Measurements from ENCODE around the gene MED26. TPM values are rescaled to one million over a fixed set of nuclear protein-coding genes. Genes with fewer than 3 reads are reported as not detected.

The MED26 gene
- total RNA-seq, 1 donor from 2014 or later = 3.9 TPM

- intact Hi-C loops (cut with DNase I) = no loop called here
- no peak for ATAC-seq (ENCODE audit: poor library complexity)
- DNase-seq = no peak
Measured at GRCh38 chr19:16585094-16585801, 42.8 kb downstream of the MED26 start.

- DNase-seq (peak; percentile 89), ATAC-seq (ENCODE audit: poor library complexity) (peak; percentile 74)
- intact Hi-C loops (cut with DNase I) = no loop called here
Measured at GRCh38 chr19:16584248-16585093, 43.5 kb downstream of the MED26 start.

- DNase-seq = no peak
- intact Hi-C loops (cut with DNase I) = no loop called here
- ATAC-seq (ENCODE audit: poor library complexity) = no peak
Measured at GRCh38 chr19:16582486-16583261, 45.3 kb downstream of the MED26 start.

- ATAC-seq (ENCODE audit: poor library complexity) = no peak
- intact Hi-C loops (cut with DNase I) = no loop called here
- DNase-seq = no peak
Measured at GRCh38 chr19:16581971-16582343, 46.0 kb downstream of the MED26 start.

- intact Hi-C loops (cut with DNase I) = no loop called here
- no peak for DNase-seq
- ATAC-seq (ENCODE audit: poor library complexity) = peak; percentile 66
Measured at GRCh38 chr19:16581145-16581970, 46.6 kb downstream of the MED26 start.

GRCh38 chr19:16579381-16579780 lies 48.6 kb downstream of the MED26 start:
- ATAC-seq (ENCODE audit: poor library complexity) = no peak
- intact Hi-C loops (cut with DNase I) = loop anchor here (10.0 kb wide), 1 partner anchor 45 kb away; the partner anchor contains the start of gene MED26
- DNase-seq = no peak

- ATAC-seq (ENCODE audit: poor library complexity) = no peak
- intact Hi-C loops (cut with DNase I) = loop anchor here (10.0 kb wide), 1 partner anchor 47 kb away; the partner anchor contains the start of gene MED26
- no peak for DNase-seq
Measured at GRCh38 chr19:16577531-16577985, 50.4 kb downstream of the MED26 start.

GRCh38 chr19:16576690-16577530 lies 51.1 kb downstream of the MED26 start:
- DNase-seq = no peak
- no peak for ATAC-seq (ENCODE audit: poor library complexity)
- intact Hi-C loops (cut with DNase I) = loop anchor here (10.0 kb wide), 1 partner anchor 48 kb away; the partner anchor contains the start of gene MED26

- no peak for ATAC-seq (ENCODE audit: poor library complexity)
- no peak for DNase-seq
- intact Hi-C loops (cut with DNase I) = loop anchor here (10.0 kb wide), 1 partner anchor 49 kb away; the partner anchor contains the start of gene MED26
Measured at GRCh38 chr19:16575861-16576689, 51.9 kb downstream of the MED26 start.

GRCh38 chr19:16575282-16575681 lies 52.7 kb downstream of the MED26 start:
- DNase-seq = no peak
- intact Hi-C loops (cut with DNase I) = loop anchor here (10.0 kb wide), 1 partner anchor 50 kb away; the partner anchor contains the start of gene MED26
- ATAC-seq (ENCODE audit: poor library complexity) = no peak

GRCh38 chr19:16573925-16574324 lies 54.1 kb downstream of the MED26 start:
- no peak for DNase-seq
- intact Hi-C loops (cut with DNase I) = loop anchor here (10.0 kb wide), 1 partner anchor 51 kb away; the partner anchor contains the start of gene MED26
- ATAC-seq (ENCODE audit: poor library complexity) = no peak

- ATAC-seq (ENCODE audit: poor library complexity) (no peak), DNase-seq (no peak)
- intact Hi-C loops (cut with DNase I) = loop anchor here (10.0 kb wide), 1 partner anchor 52 kb away; the partner anchor contains the start of gene MED26
Measured at GRCh38 chr19:16573296-16573695, 54.7 kb downstream of the MED26 start.

GRCh38 chr19:16572332-16573211 lies 55.4 kb downstream of the MED26 start, which contains the start of gene SLC35E1:
Gene SLC35E1 (minus strand): TSS chr19:16572415. CDS start chr19:16572364, 51 bp downstream.
- ATAC-seq (ENCODE audit: poor library complexity) (peak; percentile 98), DNase-seq (peak; percentile 97)
- intact Hi-C loops (cut with DNase I) = loop anchor here (10.0 kb wide), 1 partner anchor 52 kb away; the partner anchor contains the start of gene MED26

- intact Hi-C loops (cut with DNase I) = loop anchor here (10.0 kb wide), 1 partner anchor 53 kb away; the partner anchor contains the start of gene MED26
- peak; percentile 59 for DNase-seq
- no peak for ATAC-seq (ENCODE audit: poor library complexity)
Measured at GRCh38 chr19:16571822-16572331, 56.1 kb downstream of the MED26 start.

GRCh38 chr19:16571283-16571682 lies 56.7 kb downstream of the MED26 start:
- ATAC-seq (ENCODE audit: poor library complexity) = no peak
- intact Hi-C loops (cut with DNase I) = loop anchor here (10.0 kb wide), 1 partner anchor 54 kb away; the partner anchor contains the start of gene MED26

More at GRCh38 chr19:16571283-16571682, 56.7 kb downstream of the MED26 start:
- no peak for DNase-seq
